BJ (cell line): ENCODE measurements around the gene ATP8A2. TPM values are rescaled to one million over a fixed set of nuclear protein-coding genes. Genes with fewer than 3 reads are reported as not detected.

Experiments used
- CTCF ChIA-PET: fragments of 350-600 bp; formaldehyde crosslinking; extraction: SDS; loops from one replicate; lab custom pipeline; 2021; ENCODE audit warnings: antibody characterized with exemption, inconsistent platforms; lab: Yijun Ruan, JAX
- POLR2A ChIA-PET: fragments of 300-600 bp; sonication (Branson Sonifier 250); formaldehyde crosslinking; extraction: SDS; loops from one replicate; lab custom pipeline; 2021; ENCODE audit warnings: antibody characterized with exemption; lab: Charles Lee
- DNase-seq: peaks from one replicate; pipeline ENCODE4 v3.0.0-alpha.2; 2011; ENCODE audit warnings: low read depth
- H3K27me3 ChIP-seq: 2 replicates; pipeline ENCODE4 v1.6.0; 2011; ENCODE audit warnings: low read length; ENCODE audit not compliant: control insufficient read depth, insufficient read depth
- H3K36me3 ChIP-seq: 2 replicates; pipeline ENCODE4 v1.5.1; 2011; ENCODE audit warnings: low read length; ENCODE audit not compliant: control insufficient read depth, insufficient read depth
- H3K4me3 ChIP-seq: 2 replicates; pipeline ENCODE4 v1.5.1; 2011; ENCODE audit warnings: low read depth, mild to moderate bottlenecking, control low read depth, low read length
- CTCF ChIP-seq: IDR thresholded peaks from 2 replicates; pipeline ENCODE4 v1.5.1; 2011; ENCODE audit warnings: low read depth, mild to moderate bottlenecking, control low read depth, inconsistent platforms, low read length, moderate library complexity; ENCODE audit not compliant: insufficient read depth
- polyA plus RNA-seq: library from polyadenylated mRNA; depleted of rRNA; stranded (reverse); fragments of >200 nt; gene quantifications from 2 replicates; pipeline ENCODE4 v1.2.3, GENCODE V29; 2011

The ATP8A2 gene
- polyA plus RNA-seq, 1 experiment, result 0.02 TPM

GRCh38 chr13:25345576-25345975 lies 26.2 kb upstream of the ATP8A2 start:
- H3K27me3 ChIP-seq, result no peaks in the 10 kb centered on the region
- no peak for TF ChIP-seq CTCF
- ChIA-PET CTCF (interaction anchor here (0.6 to 1.3 kb wide), 3 partner anchors 12 to 112 kb away, joined by 3 to 4 read pairs (median 3); no protein-coding TSS in a partner anchor), POLR2A (no interaction called here)
- H3K4me3 ChIP-seq, result no peak overlapping the region
- DNase-seq, result no peak
- H3K36me3 ChIP-seq, result no peaks in the 10 kb centered on the region

GRCh38 chr13:25347151-25347550 lies 24.6 kb upstream of the ATP8A2 start:
- ChIA-PET CTCF (no interaction called here), POLR2A (no interaction called here)
- no peak for TF ChIP-seq CTCF
- no peaks in the 10 kb centered on the region for H3K36me3 ChIP-seq
- H3K4me3 ChIP-seq, result no peak overlapping the region
- no peaks in the 10 kb centered on the region for H3K27me3 ChIP-seq
- no peak for DNase-seq

- TF ChIP-seq CTCF, result no peak
- H3K4me3 ChIP-seq, result no peak overlapping the region
- no peak for DNase-seq
- no peaks in the 10 kb centered on the region for H3K36me3 ChIP-seq
- ChIA-PET POLR2A (no interaction called here), CTCF (interaction anchor here (1.0 kb wide), 1 partner anchor 25 kb away, joined by 3 read pairs; no protein-coding TSS in a partner anchor)
- H3K27me3 ChIP-seq, result no peaks in the 10 kb centered on the region; the same call in 1 of the 2 replicates
Observed at GRCh38 chr13:25351404-25351803, 20.4 kb upstream of the ATP8A2 start.

- ChIA-PET CTCF (interaction anchor here (1.0 kb wide), 1 partner anchor 24 kb away, joined by 3 read pairs; no protein-coding TSS in a partner anchor), POLR2A (no interaction called here)
- DNase-seq, result no peak
- H3K36me3 ChIP-seq, result no peaks in the 10 kb centered on the region
- TF ChIP-seq CTCF, result no peak
- H3K27me3 ChIP-seq, result no peaks in the 10 kb centered on the region; the same call in 1 of the 2 replicates
- no peak overlapping the region for H3K4me3 ChIP-seq
Observed at GRCh38 chr13:25352230-25352629, 19.5 kb upstream of the ATP8A2 start.

GRCh38 chr13:25352806-25353205 lies 19.0 kb upstream of the ATP8A2 start:
- Histone ChIP-seq H3K36me3 (no peaks in the 10 kb centered on the region), H3K4me3 (no peak overlapping the region), H3K27me3 (no peaks in the 10 kb centered on the region; the same call in 1 of the 2 replicates)
- TF ChIP-seq CTCF, result no peak
- DNase-seq, result no peak
- ChIA-PET POLR2A (no interaction called here), CTCF (no interaction called here)
